MG63 (cell line): ENCODE results near the gene TJP3. TPM values are rescaled to one million over a fixed set of nuclear protein-coding genes. Genes with fewer than 3 reads are reported as not detected.

Experiments
- DNase-seq: peaks from one replicate; pipeline ENCODE4 v3.0.0-alpha.2; 2020
- H3K27me3 ChIP-seq: fragments of 250-450 bp; sonication (Bioruptor Pico); 2 replicates; pipeline ENCODE4 v1.5.1; 2020; ENCODE audit warnings: mild to moderate bottlenecking, moderate library complexity
- H3K36me3 ChIP-seq: fragments of 250-450 bp; sonication (Bioruptor Pico); 2 replicates; pipeline ENCODE4 v1.5.1; 2020; ENCODE audit warnings: mild to moderate bottlenecking, moderate library complexity
- H3K4me3 ChIP-seq: fragments of 250-450 bp; sonication (Bioruptor Pico); 2 replicates; pipeline ENCODE4 v1.5.1; 2020; ENCODE audit warnings: mild to moderate bottlenecking, moderate library complexity
- H3K9me3 ChIP-seq: fragments of 250-450 bp; sonication (Bioruptor Pico); 2 replicates; pipeline ENCODE4 v1.5.1; 2020; ENCODE audit warnings: mild to moderate bottlenecking, moderate library complexity
- total RNA-seq: library from RNA; depleted of rRNA; stranded (reverse); fragments of >200 nt; shearing (Covaris generic); gene quantifications from 2 replicates; pipeline ENCODE4 v1.2.3, GENCODE V29; 2014; ENCODE audit warnings: low replicate concordance

The TJP3 gene
- total RNA-seq, 1 experiment from 2014 or later, result not detected

GRCh38 chr19:3669947-3670795 is 38.0 kb upstream of the TJP3 start:
- no peaks in the 10 kb centered on the region for H3K9me3 ChIP-seq
- no peaks in the 10 kb centered on the region for H3K36me3 ChIP-seq
- no peak overlapping the region for H3K4me3 ChIP-seq
- H3K27me3 ChIP-seq, result no peaks in the 10 kb centered on the region
- no peak for DNase-seq

- DNase-seq, result no peak
- no peaks in the 10 kb centered on the region for H3K27me3 ChIP-seq
- H3K36me3 ChIP-seq, result no peaks in the 10 kb centered on the region
- no peaks in the 10 kb centered on the region for H3K9me3 ChIP-seq
- H3K4me3 ChIP-seq, result no peak overlapping the region
Observed at GRCh38 chr19:3670796-3671679, 37.1 kb upstream of the TJP3 start.

- DNase-seq, result no peak
- no peaks in the 10 kb centered on the region for H3K9me3 ChIP-seq
- no peaks in the 10 kb centered on the region for H3K36me3 ChIP-seq
- H3K4me3 ChIP-seq, result no peak overlapping the region
- no peaks in the 10 kb centered on the region for H3K27me3 ChIP-seq
Observed at GRCh38 chr19:3671680-3672574, 36.3 kb upstream of the TJP3 start.

GRCh38 chr19:3672575-3672948 is 35.6 kb upstream of the TJP3 start:
- H3K9me3 ChIP-seq, result no peaks in the 10 kb centered on the region
- DNase-seq, result no peak
- no peaks in the 10 kb centered on the region for H3K27me3 ChIP-seq
- no peaks in the 10 kb centered on the region for H3K36me3 ChIP-seq
- no peak overlapping the region for H3K4me3 ChIP-seq

- H3K36me3 ChIP-seq, result no peaks in the 10 kb centered on the region
- H3K27me3 ChIP-seq, result no peaks in the 10 kb centered on the region
- DNase-seq, result no peak
- H3K4me3 ChIP-seq, result no peak overlapping the region
- no peaks in the 10 kb centered on the region for H3K9me3 ChIP-seq
Observed at GRCh38 chr19:3672993-3673392, 35.2 kb upstream of the TJP3 start.

- Histone ChIP-seq H3K27me3 (no peaks in the 10 kb centered on the region), H3K36me3 (no peaks in the 10 kb centered on the region), H3K9me3 (no peaks in the 10 kb centered on the region), H3K4me3 (no peak overlapping the region)
- no peak for DNase-seq
Observed at GRCh38 chr19:3673506-3674439, 34.4 kb upstream of the TJP3 start.

GRCh38 chr19:3674784-3675543 is 33.2 kb upstream of the TJP3 start:
- no peak for DNase-seq
- H3K9me3 ChIP-seq, result no peaks in the 10 kb centered on the region
- H3K4me3 ChIP-seq, result no peak overlapping the region
- no peaks in the 10 kb centered on the region for H3K36me3 ChIP-seq
- H3K27me3 ChIP-seq, result no peaks in the 10 kb centered on the region

GRCh38 chr19:3678188-3678587 is 30.0 kb upstream of the TJP3 start:
- no peaks in the 10 kb centered on the region for H3K36me3 ChIP-seq
- no peak for DNase-seq
- no peaks in the 10 kb centered on the region for H3K27me3 ChIP-seq
- H3K9me3 ChIP-seq, result no peaks in the 10 kb centered on the region
- H3K4me3 ChIP-seq, result no peak overlapping the region

GRCh38 chr19:3679138-3679537 is 29.0 kb upstream of the TJP3 start:
- DNase-seq, result no peak
- no peak overlapping the region for H3K4me3 ChIP-seq

GRCh38 chr19:3679581-3679980 is 28.6 kb upstream of the TJP3 start:
- DNase-seq, result no peak
- Histone ChIP-seq H3K9me3 (no peaks in the 10 kb centered on the region), H3K36me3 (peaks cover 3% of the 10 kb centered on the region; the same call in 1 of the 2 replicates), H3K4me3 (no peak overlapping the region), H3K27me3 (no peaks in the 10 kb centered on the region)

More at GRCh38 chr19:3679138-3679537, 29.0 kb upstream of the TJP3 start:
- H3K9me3 ChIP-seq, result no peaks in the 10 kb centered on the region
- H3K27me3 ChIP-seq, result no peaks in the 10 kb centered on the region
- H3K36me3 ChIP-seq, result peaks cover under 1% of the 10 kb centered on the region; the same call in 1 of the 2 replicates

- no peak for DNase-seq
- Histone ChIP-seq H3K36me3 (peaks cover 3% of the 10 kb centered on the region; the same call in 1 of the 2 replicates), H3K27me3 (no peaks in the 10 kb centered on the region), H3K9me3 (no peaks in the 10 kb centered on the region), H3K4me3 (no peak overlapping the region)
Observed at GRCh38 chr19:3680939-3681338, 27.2 kb upstream of the TJP3 start.

- no peak overlapping the region for H3K4me3 ChIP-seq
- H3K9me3 ChIP-seq, result no peaks in the 10 kb centered on the region
- DNase-seq, result no peak
- H3K27me3 ChIP-seq, result no peaks in the 10 kb centered on the region
- H3K36me3 ChIP-seq, result peaks cover 3% of the 10 kb centered on the region; the same call in 1 of the 2 replicates
Observed at GRCh38 chr19:3682286-3682685, 25.9 kb upstream of the TJP3 start.

GRCh38 chr19:3682741-3683404 is 25.3 kb upstream of the TJP3 start:
- H3K27me3 ChIP-seq, result no peaks in the 10 kb centered on the region
- no peak for DNase-seq
- H3K4me3 ChIP-seq, result no peak overlapping the region
- H3K9me3 ChIP-seq, result no peaks in the 10 kb centered on the region
- peaks cover 3% of the 10 kb centered on the region; the same call in 1 of the 2 replicates for H3K36me3 ChIP-seq

- Histone ChIP-seq H3K9me3 (no peaks in the 10 kb centered on the region), H3K36me3 (peaks cover 3% of the 10 kb centered on the region; the same call in 1 of the 2 replicates), H3K4me3 (no peak overlapping the region), H3K27me3 (no peaks in the 10 kb centered on the region)
- no peak for DNase-seq
Observed at GRCh38 chr19:3683405-3684053, 24.7 kb upstream of the TJP3 start.
